H1 (cell line): ENCODE results near the gene GTSF1L. TPM values are rescaled to one million over a fixed set of nuclear protein-coding genes. Genes with fewer than 3 reads are reported as not detected.

Experiments
- GABPA ChIP-seq: IDR thresholded peaks from 2 replicates; pipeline ENCODE4 v1.6.1; 2011; ENCODE audit warnings: mild to moderate bottlenecking, low read length, moderate library complexity, borderline replicate concordance; ENCODE audit not compliant: insufficient read depth
- HDAC2 ChIP-seq, 2 experiments: fragments of 300-600 bp in 1 of 2; sonication (generic) in 1 of 2; IDR thresholded peaks; 2 replicates each; pipeline ENCODE4 v1.6.1; 2011 to 2012; ENCODE audit warnings: low read depth in 2 of 2, low read length in 2 of 2, mild to moderate bottlenecking in 2 of 2, moderate library complexity in 2 of 2, borderline replicate concordance in 1 of 2, inconsistent platforms in 1 of 2
- JUND ChIP-seq: IDR thresholded peaks from 2 replicates; pipeline ENCODE4 v1.6.1; 2011; ENCODE audit warnings: mild to moderate bottlenecking, improper control_type of control experiment, low read length
- RFX5 ChIP-seq: IDR thresholded peaks from 2 replicates; pipeline ENCODE4 v1.6.1; 2011; ENCODE audit warnings: low read depth, low read length, improper control_type of control experiment, borderline replicate concordance
- ZNF274 ChIP-seq: IDR thresholded peaks from 2 replicates; pipeline ENCODE4 v1.7.0; 2012; ENCODE audit warnings: low read length, borderline replicate concordance; ENCODE audit errors: extremely low read depth
- polyA plus RNA-seq, 7 experiments: library from polyadenylated mRNA; depleted of rRNA in 3 of 7; stranded (reverse) in 5 of 7; unstranded in 2 of 7; fragments of >200 nt in 5 of 7; fragments of 200-250 nt in 2 of 7; gene quantifications; 1 replicate in 5 of 7; 2 replicates in 1 of 7; 4 replicates in 1 of 7; pipeline versions ENCODE4 v1.2.1 to v1.2.3, GENCODE V29; 2011 to 2013; ENCODE audit warnings: missing spikeins in 2 of 7, mixed read lengths in 2 of 7
- total RNA-seq: library from RNA; stranded (reverse); fragmentation: NEBNext Ultra II Directional; extraction: Animal tissue kit (Norgen Biotek cat#: 25700); gene quantifications from 2 replicates; pipeline ENCODE4 v1.2.1, GENCODE V29; 2021

Gene GTSF1L
- total and polyA plus RNA-seq, 2 of the 8 experiments (the other 6 are each of a cell fraction or from before 2014, with no cell fraction given) = not detected

- no peak for TF ChIP-seq GABPA
- TF ChIP-seq JUND = no peak
- TF ChIP-seq HDAC2 (IDR thresholded peaks at IDR 0.05; ENCODE audit: borderline replicate concordance in 1 of 2, low read depth in 2 of 2, low read length in 2 of 2) = no peak
- TF ChIP-seq RFX5 = no peak
- no peak for TF ChIP-seq ZNF274
These were observed 21.5 kb upstream of the GTSF1L start (continued) for GRCh38 chr20:43748274-43748673.
